ENCODE measurements around the gene DCDC2C.

DNA sequence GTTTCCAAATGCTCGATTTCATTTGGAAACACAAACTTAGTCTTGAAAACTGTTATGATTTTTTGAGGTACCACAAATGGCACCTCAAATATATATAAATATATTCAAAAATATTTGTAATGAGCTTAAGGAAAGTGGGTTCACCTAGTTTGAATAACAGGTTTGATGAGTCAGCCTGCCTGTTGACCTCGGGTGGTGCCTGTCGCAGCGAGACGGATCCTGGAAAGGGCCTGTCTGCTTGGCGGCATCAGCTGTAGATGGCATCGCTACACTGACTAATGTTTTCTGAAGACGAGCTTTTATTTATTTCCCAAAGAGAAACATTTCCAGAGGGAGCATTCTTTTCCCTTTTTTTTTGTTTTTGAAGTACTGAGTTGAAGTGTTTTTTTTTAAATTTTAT lies 38.5 kb upstream of the DCDC2C start:
- TF ChIP-seq POLR2A (IDR thresholded peaks at IDR 0.05; ENCODE audit: low read depth, low read length) (no peak), TAF1 (IDR thresholded peaks at IDR 0.05; ENCODE audit: borderline replicate concordance, low read depth, low read length) (no peak), POLR2AphosphoS5 (IDR thresholded peaks at IDR 0.05; ENCODE audit: low read depth, low read length) (no peak)

All from GM12892 (cell line).